ENCODE results near the gene MT1H. TPM values are rescaled to one million over a fixed set of nuclear protein-coding genes. Genes with fewer than 3 reads are reported as not detected.

The MT1H gene
- total and polyA plus RNA-seq, 9 of the 15 experiments (the other 6 are each of a cell fraction or from before 2014, with no cell fraction given): 0.13 to 0.37 TPM; not detected in 7

DNA sequence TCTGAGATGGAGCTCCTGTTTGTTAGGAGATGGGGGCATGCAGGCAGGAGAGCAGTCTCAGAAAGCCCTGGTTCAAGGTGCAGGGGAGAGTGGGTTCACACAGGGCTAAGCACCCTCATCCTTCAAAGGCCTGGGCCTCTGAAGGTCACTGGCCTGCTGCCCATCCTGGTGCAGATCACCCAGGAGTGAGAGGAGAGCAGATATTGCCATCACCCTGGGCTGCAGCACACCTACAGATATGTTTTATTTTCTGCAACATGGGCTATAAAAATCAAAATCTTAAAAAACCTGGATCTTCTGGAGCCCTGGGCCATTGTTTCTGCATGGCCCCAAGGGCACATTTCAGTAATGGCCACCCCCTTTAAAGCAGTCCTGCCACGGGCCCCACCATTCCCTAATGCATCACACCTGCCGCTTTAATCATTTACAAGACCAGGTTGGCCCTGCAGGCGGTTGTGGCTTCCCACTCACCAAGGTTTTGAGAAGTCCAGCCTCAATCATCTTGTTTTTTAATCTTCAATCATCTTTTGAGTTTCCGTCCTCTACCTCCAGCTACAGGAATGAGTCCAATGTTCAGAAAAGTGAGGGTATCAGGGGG lies 39.9 kb downstream of the MT1H start:
- POLR2A ChIA-PET: interaction anchor here (1.1 to 1.2 kb wide), 3 partner anchors 11 to 34 kb away, joined by 3 to 4 read pairs (median 4); partner anchors contain the start of gene MT1X
- H3K36me3 ChIP-seq (ENCODE audit: control insufficient read depth, insufficient read depth, low read length): no peaks in the 10 kb centered on the region
- FAIRE-seq (no peak), DNase-seq (ENCODE audit: extremely low read depth in 1 of 4, low spot score in 3 of 4) (no peak), ATAC-seq (no peak)
- no peak overlapping the region for H3K9ac ChIP-seq (ENCODE audit: insufficient read depth in 1 of 2, low read depth in 2 of 2, low read length in 2 of 2)
- H3K4me3 ChIP-seq: no peak overlapping the region
- TF ChIP-seq ZBTB7A (IDR thresholded peaks at IDR 0.05; ENCODE audit: borderline replicate concordance, control insufficient read depth, low read depth, low read length) (no peak), PTRF (tag; IDR thresholded peaks at IDR 0.05) (no peak), NR2C1 (IDR thresholded peaks at IDR 0.05) (no peak), NR2C1 (tag; IDR thresholded peaks at IDR 0.05) (no peak), PHF8 (IDR thresholded peaks at IDR 0.05; ENCODE audit: borderline replicate concordance, low read length) (no peak), ZNF134 (CRISPR knock-in tag; conservative IDR thresholded peaks at IDR 0.05) (no peak), SUPT5H (IDR thresholded peaks at IDR 0.05) (no peak), NRF1 (conservative IDR thresholded peaks at IDR 0.05 in 1 of 2, IDR thresholded peaks at IDR 0.05 in 1 of 2) (no peak), ZNF699 (CRISPR knock-in tag; IDR thresholded peaks at IDR 0.05; ENCODE audit: insufficient replicate concordance) (no peak), RBM22 (IDR thresholded peaks at IDR 0.05; ENCODE audit: low read depth, low read length, poor library complexity, severe bottlenecking) (no peak), JUNB (CRISPR knock-in tag; conservative IDR thresholded peaks at IDR 0.05) (no peak), CREM (IDR thresholded peaks at IDR 0.05; ENCODE audit: low read depth) (no peak), PCBP2 (IDR thresholded peaks at IDR 0.05; ENCODE audit: low read depth, low read length, poor library complexity, severe bottlenecking) (no peak), HDAC8 (tag; IDR thresholded peaks at IDR 0.05) (no peak)
- TF ChIP-seq, protein P1, sequence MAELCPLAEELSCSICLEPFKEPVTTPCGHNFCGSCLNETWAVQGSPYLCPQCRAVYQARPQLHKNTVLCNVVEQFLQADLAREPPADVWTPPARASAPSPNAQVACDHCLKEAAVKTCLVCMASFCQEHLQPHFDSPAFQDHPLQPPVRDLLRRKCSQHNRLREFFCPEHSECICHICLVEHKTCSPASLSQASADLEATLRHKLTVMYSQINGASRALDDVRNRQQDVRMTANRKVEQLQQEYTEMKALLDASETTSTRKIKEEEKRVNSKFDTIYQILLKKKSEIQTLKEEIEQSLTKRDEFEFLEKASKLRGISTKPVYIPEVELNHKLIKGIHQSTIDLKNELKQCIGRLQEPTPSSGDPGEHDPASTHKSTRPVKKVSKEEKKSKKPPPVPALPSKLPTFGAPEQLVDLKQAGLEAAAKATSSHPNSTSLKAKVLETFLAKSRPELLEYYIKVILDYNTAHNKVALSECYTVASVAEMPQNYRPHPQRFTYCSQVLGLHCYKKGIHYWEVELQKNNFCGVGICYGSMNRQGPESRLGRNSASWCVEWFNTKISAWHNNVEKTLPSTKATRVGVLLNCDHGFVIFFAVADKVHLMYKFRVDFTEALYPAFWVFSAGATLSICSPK (IDR thresholded peaks at IDR 0.05; ENCODE audit: borderline replicate concordance): no peak
- TF ChIP-seq, protein P2, sequence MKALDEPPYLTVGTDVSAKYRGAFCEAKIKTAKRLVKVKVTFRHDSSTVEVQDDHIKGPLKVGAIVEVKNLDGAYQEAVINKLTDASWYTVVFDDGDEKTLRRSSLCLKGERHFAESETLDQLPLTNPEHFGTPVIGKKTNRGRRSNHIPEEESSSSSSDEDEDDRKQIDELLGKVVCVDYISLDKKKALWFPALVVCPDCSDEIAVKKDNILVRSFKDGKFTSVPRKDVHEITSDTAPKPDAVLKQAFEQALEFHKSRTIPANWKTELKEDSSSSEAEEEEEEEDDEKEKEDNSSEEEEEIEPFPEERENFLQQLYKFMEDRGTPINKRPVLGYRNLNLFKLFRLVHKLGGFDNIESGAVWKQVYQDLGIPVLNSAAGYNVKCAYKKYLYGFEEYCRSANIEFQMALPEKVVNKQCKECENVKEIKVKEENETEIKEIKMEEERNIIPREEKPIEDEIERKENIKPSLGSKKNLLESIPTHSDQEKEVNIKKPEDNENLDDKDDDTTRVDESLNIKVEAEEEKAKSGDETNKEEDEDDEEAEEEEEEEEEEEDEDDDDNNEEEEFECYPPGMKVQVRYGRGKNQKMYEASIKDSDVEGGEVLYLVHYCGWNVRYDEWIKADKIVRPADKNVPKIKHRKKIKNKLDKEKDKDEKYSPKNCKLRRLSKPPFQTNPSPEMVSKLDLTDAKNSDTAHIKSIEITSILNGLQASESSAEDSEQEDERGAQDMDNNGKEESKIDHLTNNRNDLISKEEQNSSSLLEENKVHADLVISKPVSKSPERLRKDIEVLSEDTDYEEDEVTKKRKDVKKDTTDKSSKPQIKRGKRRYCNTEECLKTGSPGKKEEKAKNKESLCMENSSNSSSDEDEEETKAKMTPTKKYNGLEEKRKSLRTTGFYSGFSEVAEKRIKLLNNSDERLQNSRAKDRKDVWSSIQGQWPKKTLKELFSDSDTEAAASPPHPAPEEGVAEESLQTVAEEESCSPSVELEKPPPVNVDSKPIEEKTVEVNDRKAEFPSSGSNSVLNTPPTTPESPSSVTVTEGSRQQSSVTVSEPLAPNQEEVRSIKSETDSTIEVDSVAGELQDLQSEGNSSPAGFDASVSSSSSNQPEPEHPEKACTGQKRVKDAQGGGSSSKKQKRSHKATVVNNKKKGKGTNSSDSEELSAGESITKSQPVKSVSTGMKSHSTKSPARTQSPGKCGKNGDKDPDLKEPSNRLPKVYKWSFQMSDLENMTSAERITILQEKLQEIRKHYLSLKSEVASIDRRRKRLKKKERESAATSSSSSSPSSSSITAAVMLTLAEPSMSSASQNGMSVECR (CRISPR knock-in tag; IDR thresholded peaks at IDR 0.05): no peak
- CTCF ChIA-PET (ENCODE audit: low intra/inter-chr PET ratio): no interaction called here
- H3K4me2 ChIP-seq (ENCODE audit: insufficient read depth, low read length): no peak overlapping the region
- 8% methylated on average over 4 of the region's 4 CpGs for WGBS (ENCODE audit: insufficient coverage, low coverage, missing lambda C conversion rate)
- intact Hi-C loops (cut with micrococcal nuclease): no loop called here
- no TSS peak for BruUV-seq (replicated peaks)
- H2AFZ ChIP-seq (ENCODE audit: low read depth, low read length): no peak overlapping the region
- H3K79me2 ChIP-seq (ENCODE audit: control insufficient read depth, insufficient read depth, low read length): no peaks in the 10 kb centered on the region
- no peaks in the 10 kb centered on the region for H3K4me1 ChIP-seq (replicated peaks in 1 of 2; ENCODE audit: control insufficient read depth in 2 of 2, insufficient read depth in 2 of 2, low read length in 2 of 2)
- no peaks in the 10 kb centered on the region for H3K9me1 ChIP-seq (ENCODE audit: control insufficient read depth, insufficient read depth, low read length)
- no peaks in the 10 kb centered on the region for H3K9me3 ChIP-seq (replicated peaks; ENCODE audit: control insufficient read depth, insufficient read depth, low read depth, low read length)
- H4K20me1 ChIP-seq (replicated peaks; ENCODE audit: control insufficient read depth, insufficient read depth, low read length): no peaks in the 10 kb centered on the region
- no peak overlapping the region for H3K27ac ChIP-seq (ENCODE audit: extremely low read depth, low read depth, low read length)
- in situ Hi-C loops (cut with MboI): no loop called here
- H3K27me3 ChIP-seq (ENCODE audit: control insufficient read depth in 2 of 2, insufficient read depth in 2 of 2, low read length in 2 of 2): peaks cover 11 to 31% of the 10 kb centered on the region in 2 experiments

Data from K562 (cell line).